ENCODE measurements around the gene TBPL1.
"Not testable (repeated sequence)": the region's sequence is repeated elsewhere in the genome, so short reads cannot be mapped to it uniquely, and the experiment has no call there.

Gene TBPL1

DNA sequence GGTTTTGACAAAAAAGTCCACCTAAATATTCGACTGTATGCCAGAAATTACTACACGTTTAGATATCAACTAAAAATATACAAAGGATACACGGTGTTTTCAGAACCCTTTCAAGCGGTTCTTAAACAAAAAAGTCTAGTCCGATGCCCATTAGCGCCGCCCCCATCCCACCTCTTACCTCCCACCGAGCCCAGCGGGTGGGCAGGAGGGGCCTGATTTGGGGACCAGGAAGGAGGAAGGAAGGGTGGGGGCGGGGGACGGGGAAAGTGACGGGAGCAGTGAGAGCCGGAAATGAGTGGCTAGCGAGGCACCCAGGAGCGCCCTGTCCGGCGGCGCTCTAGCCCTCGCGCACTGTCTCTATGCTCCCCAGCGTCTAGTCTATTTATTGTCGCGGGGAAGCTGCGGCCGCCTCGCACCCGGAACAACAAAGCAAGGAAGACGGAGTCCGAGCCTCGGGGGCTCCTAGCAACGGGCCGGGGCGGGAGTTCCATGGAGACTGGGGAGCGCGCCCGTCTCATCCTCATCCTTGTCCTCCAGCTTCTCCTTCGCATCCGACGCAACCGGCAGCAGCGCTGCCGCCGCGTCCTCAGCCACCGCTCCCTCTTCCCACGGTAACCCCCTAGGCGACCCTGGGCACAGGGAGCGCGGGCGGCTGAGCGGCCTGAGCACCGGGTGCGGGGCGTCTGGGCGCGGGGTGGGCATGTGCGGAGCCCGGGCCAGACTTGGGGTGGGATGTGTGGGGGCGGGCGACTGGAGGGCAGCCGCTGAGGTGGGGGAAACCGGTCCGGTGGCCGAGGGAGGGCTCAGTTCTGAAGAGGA is at the start of gene TBPL1:
TBPL1 (plus strand) TSS at position 410 of the 819 bp plus-strand sequence. CDS start 26,902 bp downstream, outside the sequence.
- peak; percentile 97 for DNase-seq

DNA sequence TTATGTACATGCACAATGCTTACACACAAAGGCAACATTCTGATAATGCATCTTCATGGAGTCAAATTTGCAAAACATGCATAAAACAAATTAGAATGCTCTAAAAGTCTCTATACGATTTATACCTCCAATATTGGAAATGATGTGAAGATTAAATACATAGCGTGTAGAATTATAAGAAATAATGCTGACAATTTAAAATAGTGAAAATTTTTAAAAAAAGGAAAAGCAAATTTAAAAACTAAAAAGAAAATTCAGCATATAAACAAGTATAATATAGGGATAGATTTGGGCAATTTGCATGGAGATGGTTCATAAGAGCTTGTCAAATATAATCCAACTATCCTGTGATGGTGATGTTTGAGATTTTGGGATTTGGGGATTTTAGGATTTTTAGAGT is 49.2 kb upstream of the TBPL1 start:
- DNase-seq, result no peak

DNA sequence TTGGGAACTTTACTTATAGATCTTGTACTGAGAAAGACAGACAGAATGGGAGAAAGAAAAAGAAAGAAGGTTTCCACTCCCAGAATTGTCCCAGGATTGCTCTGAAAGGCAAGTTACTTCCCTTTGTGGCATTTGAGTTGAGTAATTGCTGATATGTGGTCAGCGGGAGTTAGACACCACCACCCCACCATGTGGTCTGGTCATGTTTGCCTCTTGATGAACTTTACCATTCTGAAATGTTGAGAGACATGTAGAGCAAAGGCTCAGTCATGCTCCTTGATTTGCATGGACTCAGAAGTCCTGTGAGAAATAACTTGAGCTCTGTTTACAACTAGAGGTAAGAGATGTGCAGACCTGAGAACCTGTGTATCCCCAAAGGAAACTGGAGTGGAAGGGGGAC is 47.0 kb upstream of the TBPL1 start:
- DNase-seq, result no peak

DNA sequence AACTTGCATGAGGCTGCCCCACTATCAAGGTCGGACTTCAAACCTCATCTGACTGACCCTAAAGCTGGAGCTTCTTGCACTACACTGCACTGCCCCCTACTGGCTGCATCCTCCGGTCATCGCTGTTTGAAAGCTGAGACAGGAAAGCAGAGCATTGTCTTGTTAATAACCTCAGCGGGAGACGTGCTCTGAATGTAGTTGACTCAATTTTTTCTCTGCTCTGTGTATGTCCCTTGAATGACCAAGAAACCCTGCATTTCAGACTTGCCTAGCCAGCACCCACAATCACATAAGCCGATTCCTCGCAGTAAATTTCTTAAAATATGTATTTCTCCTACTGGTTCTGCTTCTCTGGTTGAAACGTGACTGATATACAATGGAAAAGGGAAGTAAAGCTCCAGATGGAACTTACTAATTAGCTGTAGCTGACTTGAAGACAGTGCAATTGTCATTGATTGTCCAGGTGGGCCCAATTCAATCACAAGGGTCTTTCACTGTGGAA is 36.3 kb upstream of the TBPL1 start:
- DNase-seq, result peak; percentile 84

DNA sequence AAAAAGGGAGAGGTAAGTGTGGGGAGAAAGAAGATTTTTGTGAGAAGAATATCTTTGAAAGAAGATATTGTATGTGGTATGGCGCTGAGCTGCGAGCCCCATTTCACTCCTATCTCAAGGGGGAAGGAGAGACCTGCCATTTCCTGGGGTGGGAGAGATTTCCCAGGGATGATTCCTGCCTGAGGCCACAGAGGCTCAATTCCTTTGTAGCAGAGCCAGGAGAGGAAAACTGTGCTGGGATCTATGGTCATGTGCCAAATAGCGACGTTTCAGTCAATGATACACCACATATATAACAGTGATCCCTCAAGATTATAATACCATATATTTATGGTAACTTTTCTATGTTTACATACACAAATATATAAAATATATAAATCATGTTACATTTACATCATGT is 35.2 kb upstream of the TBPL1 start:
- peak; percentile 37 for DNase-seq

DNA sequence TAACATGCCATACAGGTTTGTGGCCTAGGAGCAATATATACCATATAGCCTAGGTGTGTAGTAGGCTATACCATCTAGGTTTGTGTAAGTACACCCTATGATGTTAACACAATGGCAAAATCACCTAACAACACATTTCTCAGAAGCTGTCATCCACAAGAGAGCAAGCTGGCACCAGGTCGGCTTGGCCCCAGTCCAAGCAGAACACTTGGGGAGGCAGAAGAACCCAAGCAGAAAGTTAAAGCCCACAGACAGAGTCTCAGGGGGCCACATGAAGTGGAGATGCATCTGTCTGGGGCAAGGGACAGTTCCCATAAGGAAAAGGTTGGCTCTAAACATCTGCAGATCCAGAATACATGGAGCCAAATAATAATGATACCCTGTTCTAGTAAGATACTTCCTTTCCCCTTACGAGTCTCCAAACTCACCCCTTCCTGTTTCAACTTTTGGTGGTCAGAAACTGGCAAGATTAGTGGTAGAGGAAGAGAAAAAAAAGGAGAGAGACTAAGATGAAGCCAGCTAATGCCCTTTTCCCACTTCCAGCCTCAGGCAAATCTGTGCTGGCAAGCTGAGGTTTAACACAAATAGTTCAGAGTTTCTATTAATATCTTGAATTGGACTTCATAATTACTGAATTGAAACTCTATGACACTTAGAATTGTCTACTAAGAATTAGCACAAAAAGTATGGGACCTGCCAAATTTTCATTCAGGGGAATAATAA is 34.7 kb upstream of the TBPL1 start:
- DNase-seq, result peak; percentile 93

DNA sequence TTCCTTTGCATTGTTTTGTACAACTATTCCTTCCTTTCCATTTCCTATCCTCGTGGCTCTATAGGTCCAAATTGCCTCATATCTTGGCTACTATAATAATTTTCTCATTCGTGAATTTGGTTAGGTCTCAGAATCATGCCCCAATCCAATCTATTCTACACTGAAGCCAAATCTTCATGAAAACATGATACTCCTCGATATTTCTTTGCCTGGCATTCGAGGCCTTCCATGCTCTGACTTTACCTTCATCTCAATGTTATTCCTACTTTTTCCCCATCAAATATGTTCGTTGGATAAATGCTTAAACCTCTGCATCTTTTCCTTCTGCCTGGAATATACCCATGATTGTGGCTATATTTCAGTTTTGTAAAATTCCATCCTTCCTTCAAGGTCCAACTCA is 33.7 kb upstream of the TBPL1 start:
- DNase-seq, result no peak

DNA sequence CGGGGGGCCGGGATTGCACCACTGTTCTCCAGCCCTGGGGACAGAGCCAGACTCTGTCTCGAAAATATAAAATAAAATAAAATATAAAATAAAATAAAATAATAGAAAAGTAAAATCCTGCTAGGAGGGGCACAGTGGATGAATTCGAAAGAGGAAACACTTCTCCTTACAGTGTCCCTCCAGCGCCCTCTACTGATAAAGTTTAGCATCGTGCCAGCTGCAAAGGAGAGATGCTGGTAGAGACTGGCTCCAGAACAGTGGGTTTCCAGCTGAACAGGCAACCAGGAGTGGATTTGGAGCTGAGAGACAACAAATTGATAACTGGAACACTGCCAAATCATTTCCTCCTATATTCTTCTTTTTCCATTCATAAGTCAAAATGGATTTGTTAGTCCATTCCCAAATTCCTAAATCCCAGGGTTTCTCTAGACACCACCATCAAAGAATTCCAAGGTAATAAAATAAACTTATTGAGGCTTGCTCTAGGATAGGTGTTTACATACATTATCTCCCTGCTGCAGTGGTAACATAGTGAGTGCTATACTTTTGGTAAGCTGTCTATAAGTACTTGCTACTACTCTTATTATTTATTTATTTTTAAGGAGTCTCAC is 31.7 kb upstream of the TBPL1 start:
- DNase-seq, result peak; percentile 75

DNA sequence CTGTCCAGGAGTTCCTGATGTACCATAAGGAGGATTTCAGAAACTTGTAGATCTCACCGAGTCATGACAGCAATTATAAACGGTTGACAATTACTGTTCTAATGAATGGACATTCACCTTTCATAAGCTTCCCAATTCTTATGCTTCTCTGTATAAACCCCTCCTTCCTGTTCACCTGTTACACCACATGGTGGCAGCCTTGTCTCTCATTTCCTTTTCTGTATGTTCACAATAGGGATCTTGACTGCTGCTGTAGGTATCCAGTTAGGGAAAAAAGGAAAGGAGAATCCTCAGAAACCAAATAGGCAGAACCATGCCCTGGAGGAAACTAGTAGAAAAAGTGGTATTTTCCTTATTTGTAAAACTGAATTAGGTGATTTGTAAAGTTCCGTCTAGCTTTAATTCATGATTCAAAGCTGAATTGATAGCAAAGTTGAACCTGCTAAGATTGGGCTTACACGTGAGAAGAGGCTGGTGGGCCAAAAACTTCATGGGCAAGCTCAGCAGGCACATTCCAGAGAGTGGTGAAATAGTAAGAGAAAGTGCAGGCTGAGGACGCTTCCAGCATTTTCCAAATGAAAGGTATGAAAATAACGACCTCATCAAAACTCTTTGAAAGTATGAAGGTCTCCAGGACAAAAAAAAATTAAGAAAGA is 29.0 kb upstream of the TBPL1 start:
- DNase-seq, result peak; percentile 89

DNA sequence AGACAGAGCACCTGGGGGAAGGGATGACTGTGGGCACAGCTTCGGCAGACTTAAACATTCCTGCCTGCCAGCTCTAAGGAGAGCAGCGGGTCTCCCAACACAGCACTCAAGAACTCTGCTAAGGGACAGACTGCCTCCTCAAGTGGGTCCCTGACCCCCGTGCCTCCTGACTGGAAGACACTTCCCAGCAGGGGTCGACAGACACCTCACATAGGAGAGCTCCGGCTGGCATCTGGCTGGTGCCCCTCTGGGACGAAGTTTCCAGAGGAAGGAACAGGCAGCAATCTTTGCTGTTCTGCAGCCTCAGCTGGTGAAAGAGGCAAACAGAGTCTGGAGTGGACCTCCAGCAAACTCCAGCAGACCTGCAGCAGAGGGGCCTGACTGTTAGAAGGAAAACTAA is 21.8 kb upstream of the TBPL1 start:
- not testable (repeated sequence) for DNase-seq

DNA sequence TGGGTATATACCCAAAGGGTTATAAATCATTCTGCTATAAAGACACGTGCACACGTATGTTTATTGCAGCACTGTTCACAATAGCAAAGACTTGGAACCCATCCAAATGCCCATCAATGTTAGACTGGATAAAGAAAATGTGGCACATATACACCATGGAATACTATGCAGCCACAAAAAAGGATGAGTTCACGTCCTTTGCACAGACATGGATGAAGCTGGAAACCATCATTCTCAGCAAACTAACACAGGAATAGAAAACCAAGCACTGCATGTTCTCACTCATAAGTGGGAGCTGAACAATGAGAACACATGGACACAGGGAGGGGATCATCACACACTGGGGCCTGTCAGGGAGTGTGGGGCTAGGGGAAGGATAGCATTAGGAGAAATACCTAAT is 16.7 kb upstream of the TBPL1 start:
- DNase-seq, result not testable (repeated sequence)

DNA sequence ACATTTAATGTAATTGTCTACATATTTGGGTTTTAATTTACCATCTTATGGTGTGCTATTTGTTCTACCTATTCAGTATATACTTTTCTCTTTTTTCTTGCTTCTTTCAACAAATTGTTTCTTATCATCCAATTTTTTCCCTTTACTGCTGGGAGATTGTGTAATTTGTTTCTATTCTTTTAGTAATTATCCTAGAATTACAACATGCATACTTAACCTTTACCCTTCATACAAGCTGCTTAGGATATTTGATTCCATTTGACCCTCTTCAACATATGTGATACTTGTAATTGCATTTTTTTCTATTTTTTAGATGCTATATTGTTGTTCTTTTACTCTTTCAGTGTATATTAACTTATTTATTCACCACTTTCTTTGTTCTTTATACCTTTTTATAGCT is 15.1 kb upstream of the TBPL1 start:
- peak; percentile 71 for DNase-seq

DNA sequence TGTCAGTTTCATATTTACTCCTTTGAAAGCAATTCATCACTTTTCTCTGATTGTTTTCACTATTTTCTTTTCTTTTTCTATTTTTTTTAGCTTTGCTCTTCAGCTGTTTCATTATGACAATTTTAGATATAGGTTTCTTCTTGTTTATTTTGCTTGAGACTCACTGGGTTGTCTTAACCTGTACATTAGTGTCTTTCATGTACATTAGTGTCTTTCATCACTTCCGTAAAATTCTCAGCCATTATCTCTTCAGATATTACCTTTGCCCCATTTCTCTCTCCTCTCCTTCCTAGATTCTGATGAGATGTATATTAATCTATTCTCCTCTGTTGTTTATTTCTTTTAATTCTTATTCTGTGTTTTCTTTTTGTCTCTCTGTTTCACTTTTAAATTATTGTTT is 14.5 kb upstream of the TBPL1 start:
- DNase-seq, result no peak

DNA sequence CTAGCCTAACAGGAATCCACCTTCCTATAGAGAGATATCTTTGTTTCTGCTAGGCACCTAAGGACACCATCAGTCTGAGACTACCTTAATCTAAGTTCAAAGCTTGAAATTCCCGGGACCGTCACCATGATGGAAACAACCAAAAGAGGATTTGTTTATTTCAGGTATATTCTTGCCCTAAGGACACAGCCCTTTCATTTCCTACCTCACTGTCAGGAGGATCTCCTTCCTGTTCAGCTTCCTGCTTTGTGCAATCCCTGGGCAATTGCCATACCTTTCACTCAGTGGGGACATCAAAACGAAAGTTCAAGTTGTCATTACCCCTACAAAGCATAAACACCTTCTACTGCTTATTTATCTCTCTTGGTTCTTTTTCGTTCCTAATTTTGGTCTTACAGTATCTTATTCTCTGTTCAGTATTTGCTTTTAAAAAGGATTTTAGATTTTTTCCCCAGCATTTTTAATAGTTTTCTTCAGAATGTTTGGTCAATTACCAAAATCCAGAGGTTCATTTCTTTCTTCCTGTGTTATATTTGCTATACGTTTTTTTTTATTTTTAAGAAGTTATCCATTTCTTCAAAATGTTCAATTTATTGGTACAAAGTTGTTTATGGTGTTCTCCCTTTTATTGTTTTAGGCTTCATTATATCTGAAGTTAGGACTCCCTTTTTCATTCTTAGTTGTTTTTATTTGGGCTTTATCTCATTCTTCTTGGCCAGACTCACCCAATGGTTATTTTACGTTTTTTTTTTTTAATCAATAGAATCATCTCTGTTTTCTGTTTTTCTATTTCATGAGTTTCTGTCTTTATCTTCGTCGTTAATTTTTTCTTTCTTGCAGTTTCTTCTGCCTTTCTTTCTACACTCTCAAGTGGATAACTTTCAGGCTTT is 13.0 kb upstream of the TBPL1 start:
- no peak for DNase-seq

DNA sequence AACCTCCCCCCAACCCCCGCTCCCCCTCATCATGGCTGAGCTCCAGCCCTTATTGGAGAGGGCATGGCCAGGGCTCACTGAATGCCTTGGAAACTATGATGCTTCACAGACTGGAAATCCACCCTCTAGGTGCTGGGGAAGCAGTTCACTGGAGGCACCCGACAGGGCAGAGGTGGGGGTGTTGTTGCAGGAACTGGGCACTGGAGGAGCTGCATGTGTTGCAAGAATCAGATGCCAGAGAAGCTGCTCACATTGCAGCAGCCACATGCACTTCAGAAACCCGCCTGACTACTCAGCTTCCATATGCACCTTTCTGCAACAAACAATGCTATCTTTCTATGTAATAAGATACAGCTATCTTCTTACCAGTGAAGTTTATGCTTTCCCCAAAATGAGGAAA is 7.9 kb upstream of the TBPL1 start:
- peak; percentile 62 for DNase-seq

DNA sequence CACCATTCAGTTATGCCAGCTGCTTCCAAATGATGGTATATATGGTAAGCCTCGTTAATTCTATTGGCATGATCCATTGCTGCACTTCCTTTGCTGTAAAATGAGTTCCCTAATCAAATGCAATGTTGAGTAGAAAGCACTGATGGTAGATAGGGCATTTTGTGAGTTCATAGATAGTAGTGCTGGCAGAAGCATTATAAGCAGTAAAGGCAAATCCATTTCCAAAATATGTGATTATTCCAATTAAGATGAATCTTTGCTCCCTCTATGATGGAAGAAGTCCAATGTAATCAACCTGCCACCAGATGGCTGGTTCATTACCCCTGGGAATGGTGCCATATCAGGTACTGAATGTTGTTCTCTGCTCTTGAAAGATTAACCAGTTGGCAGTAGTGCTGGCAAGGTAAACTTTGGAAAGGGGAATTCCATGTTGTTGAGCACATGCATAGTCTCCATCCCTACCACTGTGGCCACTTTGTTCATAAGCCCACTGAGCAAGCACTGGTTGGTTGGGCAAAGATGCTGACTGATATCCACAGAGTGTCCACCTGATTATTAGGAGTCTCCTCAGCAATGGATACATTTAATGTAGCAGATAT is 5.6 kb upstream of the TBPL1 start:
- peak; percentile 95 for DNase-seq

DNA sequence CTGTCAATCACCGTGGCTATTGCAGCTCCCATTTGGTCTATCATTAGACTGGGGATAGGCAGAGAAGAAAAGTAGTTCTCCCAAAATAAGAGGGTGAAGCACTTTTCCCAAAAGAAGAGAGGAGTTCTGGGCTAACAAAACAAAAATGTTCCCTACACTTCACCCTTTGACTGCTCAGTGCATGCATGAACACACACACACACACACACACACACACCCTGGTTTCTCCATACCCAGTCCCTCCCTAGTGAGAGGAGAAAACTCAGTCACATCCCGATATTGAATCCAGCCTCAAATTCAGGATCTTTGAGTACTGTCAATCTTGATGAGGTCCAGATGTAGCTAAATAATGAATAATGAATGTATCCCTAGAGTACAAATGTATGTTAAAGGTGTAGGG is 4.6 kb upstream of the TBPL1 start:
- DNase-seq, result peak; percentile 51

DNA sequence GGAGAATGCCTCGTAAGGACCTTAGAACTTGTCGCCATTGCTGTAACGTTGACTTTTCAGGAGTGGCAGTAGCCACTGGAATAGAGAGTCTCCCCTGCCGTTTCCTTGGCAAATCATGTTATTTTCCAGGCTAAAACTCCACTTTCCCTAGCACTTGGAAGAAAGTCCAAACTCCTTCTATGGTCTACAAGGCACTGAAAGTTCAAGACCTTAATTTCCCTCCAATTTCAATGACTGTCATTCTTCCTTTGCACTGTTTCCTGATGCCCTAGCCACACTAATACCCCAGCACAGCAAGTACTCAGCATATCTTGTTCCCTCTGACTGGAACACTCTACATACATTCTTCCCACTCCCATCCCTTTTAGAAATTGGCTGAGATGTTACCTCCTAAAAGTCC is 1.8 kb upstream of the TBPL1 start:
- DNase-seq, result no peak

DNA sequence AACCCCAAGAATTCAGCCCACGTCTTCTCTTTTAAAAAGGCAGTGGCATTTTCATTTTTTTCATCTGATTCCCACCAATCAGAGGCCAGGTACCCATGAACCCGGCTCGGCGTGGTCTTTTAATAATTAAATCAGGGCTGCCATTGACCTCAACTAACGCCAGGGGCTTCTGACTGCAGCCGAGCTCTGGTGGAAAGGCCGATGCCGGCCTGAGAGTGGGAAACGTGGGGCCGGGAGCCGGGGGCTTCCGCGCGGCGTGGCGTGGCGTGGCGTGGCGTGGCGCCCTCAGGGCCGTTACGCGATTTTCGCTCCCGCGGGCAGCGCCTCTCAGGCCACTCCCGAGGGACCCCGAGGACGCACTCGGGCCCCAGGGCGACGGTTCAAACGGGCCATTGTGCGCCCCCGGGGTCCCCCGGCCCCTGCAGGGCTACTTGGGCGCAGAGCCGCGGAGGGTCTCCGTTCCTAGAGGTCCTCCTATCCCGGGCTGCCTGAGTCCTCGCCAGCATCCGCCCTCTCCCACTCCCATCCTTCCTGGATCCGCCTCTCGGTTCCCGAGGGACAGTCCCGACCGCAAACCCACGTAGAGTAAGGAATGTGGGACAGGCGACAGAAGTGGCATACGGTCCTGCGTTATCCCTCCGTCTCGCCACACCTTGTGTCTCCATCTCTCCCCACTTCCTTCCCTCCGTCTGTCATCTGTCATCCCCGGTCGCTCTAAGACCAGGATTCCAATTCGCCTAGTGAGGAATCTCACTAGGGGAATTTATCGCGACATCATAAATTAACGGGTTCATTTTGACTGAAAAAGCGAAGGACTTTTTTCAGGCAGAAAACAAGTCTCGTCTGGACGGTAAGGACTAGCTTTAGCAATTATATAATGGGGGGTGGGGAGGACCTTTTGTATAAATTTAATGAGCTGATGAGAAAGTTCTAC is 876 bp upstream of the TBPL1 start:
- DNase-seq, result peak; percentile 76

DNA sequence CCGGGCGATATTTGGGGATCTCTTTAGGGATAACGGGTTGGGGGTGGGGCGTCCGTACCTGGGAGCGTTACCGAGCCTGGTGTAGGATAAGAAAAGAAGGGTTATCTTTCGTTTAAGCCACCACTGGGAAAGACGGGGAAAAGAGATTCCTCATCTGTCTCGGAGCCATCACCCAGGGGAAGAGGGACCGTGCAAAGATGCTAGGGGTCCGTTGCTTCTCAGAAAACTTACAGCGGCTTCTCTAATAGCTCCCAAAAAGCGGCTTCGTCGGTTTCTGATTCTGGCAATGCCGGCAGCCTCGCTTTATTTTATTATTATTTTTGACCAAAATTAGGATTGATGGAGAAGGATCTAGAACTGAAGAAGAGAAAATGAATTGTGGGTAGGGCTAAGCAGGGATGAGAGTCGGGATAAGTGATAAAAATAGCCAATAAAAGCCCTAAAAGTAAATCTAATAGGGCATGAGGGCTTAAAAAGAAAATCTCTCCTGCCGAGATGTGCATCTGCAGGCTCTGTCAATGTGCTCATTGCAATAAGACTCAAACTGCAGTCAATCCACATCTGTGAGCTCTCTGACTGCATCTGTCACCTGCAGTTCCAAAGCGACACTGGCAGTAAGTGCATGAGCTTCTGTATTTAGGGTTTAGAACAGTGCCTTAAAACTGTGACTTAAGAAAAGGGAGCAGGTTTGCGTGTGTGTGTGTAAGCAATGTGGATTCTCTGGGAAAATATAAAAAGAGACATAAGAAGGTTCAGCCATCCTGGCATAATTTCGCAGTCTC is 801 bp downstream of the TBPL1 start:
- peak; percentile 32 for DNase-seq
